Neural cell (in vitro differentiated cells): Measurements from ENCODE around the gene TMCO2. TPM values are rescaled to one million over a fixed set of nuclear protein-coding genes. Genes with fewer than 3 reads are reported as not detected.

Experiments
- H2AFZ ChIP-seq: fragments of 200-600, 300-800 bp; sonication (generic), shearing (Covaris generic); 2 replicates; pipeline ENCODE4 v1.6.0; 2014; ENCODE audit warnings: low read depth, mild to moderate bottlenecking, antibody characterized with exemption, low read length, moderate library complexity
- H3F3A ChIP-seq: fragments of 200-600 bp; shearing (Covaris generic); 2 replicates; pipeline ENCODE4 v1.6.1; 2016; ENCODE audit warnings: mild to moderate bottlenecking, moderate library complexity, mixed read lengths, antibody characterized with exemption, low read length; ENCODE audit not compliant: insufficient read depth, poor library complexity, severe bottlenecking
- H3K27ac ChIP-seq: fragments of 200-600, 300-800 bp; sonication (generic), shearing (Covaris generic); 2 replicates; pipeline ENCODE4 v1.5.1; 2014; ENCODE audit warnings: mild to moderate bottlenecking, low read length, moderate library complexity
- H3K27me3 ChIP-seq: fragments of 300-800, 200-600 bp; sonication (generic), shearing (Covaris generic); 2 replicates; pipeline ENCODE4 v1.6.0; 2014; ENCODE audit warnings: mild to moderate bottlenecking, low read depth, low read length, moderate library complexity; ENCODE audit not compliant: insufficient read depth
- H3K36me3 ChIP-seq: fragments of 300-800, 200-600 bp; sonication (generic), shearing (Covaris generic); 2 replicates; pipeline ENCODE4 v1.5.1; 2014; ENCODE audit warnings: mild to moderate bottlenecking, antibody characterized with exemption, low read length, moderate library complexity; ENCODE audit not compliant: insufficient read depth
- H3K4me2 ChIP-seq: fragments of 300-800, 200-600 bp; sonication (generic), shearing (Covaris generic); 2 replicates; pipeline ENCODE4 v1.6.0; 2014; ENCODE audit warnings: mild to moderate bottlenecking, low read length
- H3K4me3 ChIP-seq: fragments of 300-800, 200-600 bp; sonication (generic), shearing (Covaris generic); 2 replicates; pipeline ENCODE4 v1.5.1; 2014; ENCODE audit warnings: mild to moderate bottlenecking, low read length, moderate library complexity
- H3K79me2 ChIP-seq: fragments of 200-600 bp; shearing (Covaris generic); replicated peaks from 2 replicates; pipeline ENCODE4 v1.6.0; 2014; ENCODE audit warnings: mild to moderate bottlenecking, low read length, moderate library complexity; ENCODE audit not compliant: insufficient read depth
- H3K9ac ChIP-seq: fragments of 300-800, 200-600 bp; sonication (generic), shearing (Covaris generic); 2 replicates; pipeline ENCODE4 v1.6.1; 2016; ENCODE audit warnings: mild to moderate bottlenecking, low read length, mixed read lengths
- H3K9me2 ChIP-seq: fragments of 200-600 bp; shearing (Covaris generic); 2 replicates; pipeline ENCODE4 v1.6.1; 2016; ENCODE audit warnings: mild to moderate bottlenecking, low read length, mixed read lengths; ENCODE audit not compliant: insufficient read depth
- H3K9me3 ChIP-seq: fragments of 200-600, 300-800 bp; sonication (generic), shearing (Covaris generic); 2 replicates; pipeline ENCODE4 v1.6.1; 2016; ENCODE audit warnings: mild to moderate bottlenecking, mixed run types, low read length, moderate library complexity, mixed read lengths
- H4K20me1 ChIP-seq: fragments of 200-600 bp; shearing (Covaris generic); 2 replicates; pipeline ENCODE4 v1.6.1; 2016; ENCODE audit warnings: mild to moderate bottlenecking, mixed run types; ENCODE audit not compliant: insufficient read depth
- EP300 ChIP-seq: fragments of 450-650 bp; conservative IDR thresholded peaks from 2 replicates; pipeline ENCODE4 v1.6.1; 2014; ENCODE audit warnings: antibody characterized with exemption, mild to moderate bottlenecking, moderate library complexity; ENCODE audit not compliant: poor library complexity, severe bottlenecking
- EZH2 ChIP-seq: fragments of 200-600, 300-800 bp; shearing (Covaris generic), sonication (generic); IDR thresholded peaks from 2 replicates; pipeline ENCODE4 v1.6.1; 2014; ENCODE audit warnings: antibody characterized with exemption, low read length, borderline replicate concordance, mild to moderate bottlenecking; ENCODE audit not compliant: insufficient read depth, poor library complexity, severe bottlenecking
- MXI1 ChIP-seq: fragments of 450-650 bp; conservative IDR thresholded peaks from 2 replicates; pipeline ENCODE4 v1.6.1; 2014; ENCODE audit warnings: antibody characterized with exemption, mild to moderate bottlenecking; ENCODE audit not compliant: poor library complexity, severe bottlenecking
- POLR2AphosphoS5 ChIP-seq: IDR thresholded peaks from 2 replicates; pipeline ENCODE4 v1.6.1; 2012
- RAD21 ChIP-seq: fragments of 450-650 bp; conservative IDR thresholded peaks from 2 replicates; pipeline ENCODE4 v1.6.1; 2014; ENCODE audit warnings: antibody characterized with exemption, mild to moderate bottlenecking, moderate library complexity
- SMC3 ChIP-seq: fragments of 450-650 bp; conservative IDR thresholded peaks from 2 replicates; pipeline ENCODE4 v1.6.1; 2014; ENCODE audit warnings: antibody characterized with exemption, mild to moderate bottlenecking, moderate library complexity; ENCODE audit not compliant: poor library complexity
- TAF1 ChIP-seq: IDR thresholded peaks from 2 replicates; pipeline ENCODE4 v1.6.1; 2012; ENCODE audit warnings: low read depth
- polyA plus RNA-seq: library from polyadenylated mRNA; depleted of rRNA; stranded (reverse); fragments of >200 nt; gene quantifications from 2 replicates; pipeline ENCODE4 v1.2.3, GENCODE V29; 2014
- TF ChIP-seq, protein P1 (sequence below): IDR thresholded peaks from 2 replicates; pipeline ENCODE4 v1.6.1; 2012; ENCODE audit warnings: borderline replicate concordance
- TF ChIP-seq, protein P2 (sequence below): fragments of 450-650 bp; IDR thresholded peaks from 2 replicates; pipeline ENCODE4 v1.5.1; 2014; ENCODE audit warnings: antibody characterized with exemption, mild to moderate bottlenecking, moderate library complexity; ENCODE audit not compliant: poor library complexity, severe bottlenecking

The TMCO2 gene
- polyA plus RNA-seq, 1 donor from 2014 or later = not detected

DNA sequence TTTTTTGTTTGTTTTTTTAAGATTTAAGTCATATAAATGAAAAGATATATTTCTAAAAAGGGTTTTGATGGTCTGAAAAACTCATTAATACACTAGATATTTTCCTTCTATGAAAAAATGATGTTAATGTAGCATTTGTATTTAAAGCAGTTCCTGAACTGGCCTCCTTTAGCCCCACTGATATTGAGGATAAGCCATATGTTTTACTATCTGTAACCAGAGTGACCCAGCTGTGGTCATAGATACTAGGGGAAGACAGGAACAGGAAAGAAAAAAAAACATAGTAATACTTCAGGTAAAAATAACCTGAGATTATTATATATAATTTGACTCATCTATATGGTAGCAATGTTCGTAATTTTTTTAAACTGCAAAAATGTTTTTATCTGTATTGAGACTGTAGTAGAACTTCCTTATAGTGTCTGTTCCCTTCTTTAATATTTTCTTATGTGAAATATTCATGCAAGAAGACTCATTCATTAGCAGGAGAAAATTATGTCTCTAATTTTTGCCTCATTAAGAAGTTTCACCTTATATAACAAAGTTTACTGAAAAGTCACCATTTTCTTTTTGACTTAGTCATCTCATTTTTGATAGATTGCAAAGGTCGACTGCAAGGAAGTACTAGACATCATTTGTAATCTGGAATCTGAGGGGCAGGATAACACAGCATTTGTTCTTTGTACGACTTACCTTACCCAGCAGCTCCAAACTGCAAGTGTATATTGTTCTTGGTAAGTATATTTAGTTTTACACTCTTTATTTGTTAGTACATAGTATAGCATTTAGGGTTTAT lies 25.6 kb upstream of the TMCO2 start:
- Histone ChIP-seq H3K9ac (no peak overlapping the region), H3K27me3 (no peaks in the 10 kb centered on the region), H3K9me3 (no peaks in the 10 kb centered on the region), H3K27ac (no peak overlapping the region), H3K36me3 (no peaks in the 10 kb centered on the region), H2AFZ (no peak overlapping the region), H3K4me2 (no peak overlapping the region), H3K9me2 (no peaks in the 10 kb centered on the region), H3K4me3 (no peak overlapping the region), H3F3A (no peaks in the 10 kb centered on the region), H3K79me2 (no peaks in the 10 kb centered on the region), H4K20me1 (no peaks in the 10 kb centered on the region)
- TF ChIP-seq MXI1 (no peak), TAF1 (no peak), EP300 (no peak)
- TF ChIP-seq, protein P1, sequence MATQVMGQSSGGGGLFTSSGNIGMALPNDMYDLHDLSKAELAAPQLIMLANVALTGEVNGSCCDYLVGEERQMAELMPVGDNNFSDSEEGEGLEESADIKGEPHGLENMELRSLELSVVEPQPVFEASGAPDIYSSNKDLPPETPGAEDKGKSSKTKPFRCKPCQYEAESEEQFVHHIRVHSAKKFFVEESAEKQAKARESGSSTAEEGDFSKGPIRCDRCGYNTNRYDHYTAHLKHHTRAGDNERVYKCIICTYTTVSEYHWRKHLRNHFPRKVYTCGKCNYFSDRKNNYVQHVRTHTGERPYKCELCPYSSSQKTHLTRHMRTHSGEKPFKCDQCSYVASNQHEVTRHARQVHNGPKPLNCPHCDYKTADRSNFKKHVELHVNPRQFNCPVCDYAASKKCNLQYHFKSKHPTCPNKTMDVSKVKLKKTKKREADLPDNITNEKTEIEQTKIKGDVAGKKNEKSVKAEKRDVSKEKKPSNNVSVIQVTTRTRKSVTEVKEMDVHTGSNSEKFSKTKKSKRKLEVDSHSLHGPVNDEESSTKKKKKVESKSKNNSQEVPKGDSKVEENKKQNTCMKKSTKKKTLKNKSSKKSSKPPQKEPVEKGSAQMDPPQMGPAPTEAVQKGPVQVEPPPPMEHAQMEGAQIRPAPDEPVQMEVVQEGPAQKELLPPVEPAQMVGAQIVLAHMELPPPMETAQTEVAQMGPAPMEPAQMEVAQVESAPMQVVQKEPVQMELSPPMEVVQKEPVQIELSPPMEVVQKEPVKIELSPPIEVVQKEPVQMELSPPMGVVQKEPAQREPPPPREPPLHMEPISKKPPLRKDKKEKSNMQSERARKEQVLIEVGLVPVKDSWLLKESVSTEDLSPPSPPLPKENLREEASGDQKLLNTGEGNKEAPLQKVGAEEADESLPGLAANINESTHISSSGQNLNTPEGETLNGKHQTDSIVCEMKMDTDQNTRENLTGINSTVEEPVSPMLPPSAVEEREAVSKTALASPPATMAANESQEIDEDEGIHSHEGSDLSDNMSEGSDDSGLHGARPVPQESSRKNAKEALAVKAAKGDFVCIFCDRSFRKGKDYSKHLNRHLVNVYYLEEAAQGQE = no peak
- TF ChIP-seq, protein P2, sequence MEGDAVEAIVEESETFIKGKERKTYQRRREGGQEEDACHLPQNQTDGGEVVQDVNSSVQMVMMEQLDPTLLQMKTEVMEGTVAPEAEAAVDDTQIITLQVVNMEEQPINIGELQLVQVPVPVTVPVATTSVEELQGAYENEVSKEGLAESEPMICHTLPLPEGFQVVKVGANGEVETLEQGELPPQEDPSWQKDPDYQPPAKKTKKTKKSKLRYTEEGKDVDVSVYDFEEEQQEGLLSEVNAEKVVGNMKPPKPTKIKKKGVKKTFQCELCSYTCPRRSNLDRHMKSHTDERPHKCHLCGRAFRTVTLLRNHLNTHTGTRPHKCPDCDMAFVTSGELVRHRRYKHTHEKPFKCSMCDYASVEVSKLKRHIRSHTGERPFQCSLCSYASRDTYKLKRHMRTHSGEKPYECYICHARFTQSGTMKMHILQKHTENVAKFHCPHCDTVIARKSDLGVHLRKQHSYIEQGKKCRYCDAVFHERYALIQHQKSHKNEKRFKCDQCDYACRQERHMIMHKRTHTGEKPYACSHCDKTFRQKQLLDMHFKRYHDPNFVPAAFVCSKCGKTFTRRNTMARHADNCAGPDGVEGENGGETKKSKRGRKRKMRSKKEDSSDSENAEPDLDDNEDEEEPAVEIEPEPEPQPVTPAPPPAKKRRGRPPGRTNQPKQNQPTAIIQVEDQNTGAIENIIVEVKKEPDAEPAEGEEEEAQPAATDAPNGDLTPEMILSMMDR = no peak

DNA sequence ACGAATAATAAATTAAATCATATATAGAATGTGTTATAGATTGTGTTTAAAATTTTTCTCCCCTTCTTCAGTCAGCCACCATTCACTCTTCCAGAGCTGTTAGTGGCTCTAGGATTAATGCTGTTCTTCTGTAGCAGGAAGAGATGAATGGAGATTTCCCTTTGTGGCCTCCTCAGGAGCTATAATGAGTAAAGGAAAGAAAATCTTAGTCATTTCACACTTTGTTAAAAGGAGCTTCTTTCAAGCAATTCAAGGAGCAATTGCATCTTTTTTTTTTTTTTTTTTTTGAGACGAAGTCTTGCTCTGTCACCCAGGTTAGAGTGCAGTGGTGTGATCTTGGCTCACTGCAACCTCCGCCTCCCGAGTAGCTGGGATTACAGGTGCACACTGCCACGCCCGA lies 23.7 kb upstream of the TMCO2 start:
- no peak overlapping the region for H2AFZ ChIP-seq
- no peaks in the 10 kb centered on the region for H3K27me3 ChIP-seq
- H3K4me2 ChIP-seq = no peak overlapping the region
- no peak overlapping the region for H3K9ac ChIP-seq
- H3K4me3 ChIP-seq = no peak overlapping the region
- H3K9me2 ChIP-seq = no peaks in the 10 kb centered on the region
- no peaks in the 10 kb centered on the region for H3K79me2 ChIP-seq
- H3K9me3 ChIP-seq = no peaks in the 10 kb centered on the region
- H3F3A ChIP-seq = no peaks in the 10 kb centered on the region
- TF ChIP-seq TAF1 (no peak), POLR2AphosphoS5 (no peak), EZH2 (no peak), EP300 (no peak), MXI1 (no peak)
- no peaks in the 10 kb centered on the region for H3K36me3 ChIP-seq
- H4K20me1 ChIP-seq = no peaks in the 10 kb centered on the region
- H3K27ac ChIP-seq = no peak overlapping the region

DNA sequence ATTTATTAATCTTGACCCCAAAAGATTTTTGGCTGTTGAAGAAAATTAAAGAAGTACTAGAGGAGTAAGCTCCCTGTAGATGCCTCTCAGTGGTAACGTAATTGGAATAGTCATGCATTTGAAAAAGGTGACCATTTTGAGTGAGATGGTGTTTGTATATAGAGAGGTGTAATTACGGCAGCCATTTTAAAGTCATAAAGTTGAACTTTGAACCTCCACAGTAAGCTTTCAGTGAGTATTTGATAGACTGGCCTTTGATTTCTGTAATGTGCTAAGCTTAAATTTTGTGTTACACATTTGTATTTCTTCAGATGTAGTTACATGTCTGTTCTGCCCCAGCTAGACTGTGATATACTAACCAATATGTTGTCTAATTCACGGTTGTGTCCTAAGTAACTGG lies 21.5 kb upstream of the TMCO2 start:
- Histone ChIP-seq H3F3A (no peaks in the 10 kb centered on the region), H2AFZ (no peak overlapping the region), H3K27me3 (no peaks in the 10 kb centered on the region), H3K9ac (no peak overlapping the region), H3K36me3 (no peaks in the 10 kb centered on the region), H3K4me3 (no peak overlapping the region), H4K20me1 (no peaks in the 10 kb centered on the region), H3K9me3 (no peaks in the 10 kb centered on the region), H3K27ac (no peak overlapping the region), H3K9me2 (no peaks in the 10 kb centered on the region), H3K79me2 (no peaks in the 10 kb centered on the region), H3K4me2 (no peak overlapping the region)
- TF ChIP-seq POLR2AphosphoS5 (no peak), SMC3 (no peak), EP300 (no peak), TAF1 (no peak), MXI1 (no peak), EZH2 (no peak), RAD21 (no peak)
- TF ChIP-seq, protein P1 = no peak
- TF ChIP-seq, protein P2 = no peak
